ENCODE measurements around the gene FHOD3.

The FHOD3 gene

DNA sequence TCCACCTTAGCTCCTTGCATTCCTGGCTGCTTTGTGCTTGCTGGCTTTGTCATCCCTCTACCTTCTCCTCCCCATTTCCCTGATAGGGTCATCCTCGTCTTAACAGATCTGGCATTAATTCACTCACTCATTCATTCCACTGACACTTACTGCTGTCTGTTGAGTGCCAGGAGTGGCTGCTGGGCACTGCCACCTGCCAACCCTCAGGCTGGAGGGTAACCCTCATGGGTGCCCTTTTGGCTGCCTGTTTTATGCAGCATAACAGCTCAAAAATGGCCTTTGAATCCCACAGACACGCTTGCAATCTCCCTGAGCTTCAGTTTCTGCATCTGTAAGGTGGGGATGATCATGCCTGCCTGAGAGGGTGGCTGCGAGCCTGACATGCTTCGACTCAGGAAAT is 25.2 kb downstream of the FHOD3 start:
- DNase-seq (ENCODE audit: low read depth), result no peak

DNA sequence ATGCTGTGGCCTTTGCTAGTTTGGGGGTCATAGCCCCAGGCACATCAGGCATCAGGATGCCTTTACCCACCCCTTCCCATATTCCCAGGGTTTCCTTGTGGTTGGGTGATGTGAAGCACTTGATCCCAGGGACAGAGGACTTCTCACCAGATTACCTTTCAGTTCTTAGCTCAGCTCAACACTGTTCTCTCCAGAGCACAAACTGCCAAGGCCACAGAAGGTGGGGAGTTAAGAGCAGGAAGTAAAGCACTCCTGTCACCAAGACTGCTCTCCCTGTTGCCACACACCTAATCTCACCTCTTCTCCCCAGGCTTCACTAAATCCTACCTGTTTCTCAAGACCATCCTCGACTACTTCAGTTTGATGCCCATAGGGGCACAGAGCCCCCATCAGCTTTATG is 25.9 kb downstream of the FHOD3 start:
- DNase-seq (ENCODE audit: low read depth), result no peak

- no peak for DNase-seq (ENCODE audit: low read depth)
Measured at GRCh38 chr18:36325846-36326245, 28.3 kb downstream of the FHOD3 start.

DNA sequence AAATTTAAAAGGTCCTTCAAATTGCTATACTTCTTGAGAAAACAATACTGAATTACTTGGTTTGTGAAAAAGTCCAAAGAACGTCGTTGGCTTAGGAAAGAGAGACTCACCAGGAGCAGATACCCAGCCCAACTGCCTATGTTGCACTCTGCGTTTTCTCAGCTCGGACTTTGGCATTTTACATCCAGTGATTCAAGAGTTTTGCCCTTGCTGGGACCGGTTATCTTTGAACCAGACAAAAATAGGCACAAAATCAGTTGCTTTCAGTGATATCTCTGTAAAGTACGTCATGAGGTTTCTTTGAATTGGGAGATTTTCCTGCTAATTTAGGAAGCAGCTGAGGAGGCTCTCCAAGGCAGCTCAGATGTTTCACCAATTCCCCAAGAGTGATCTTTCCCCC is 29.3 kb downstream of the FHOD3 start:
- no peak for DNase-seq (ENCODE audit: low read depth)

DNA sequence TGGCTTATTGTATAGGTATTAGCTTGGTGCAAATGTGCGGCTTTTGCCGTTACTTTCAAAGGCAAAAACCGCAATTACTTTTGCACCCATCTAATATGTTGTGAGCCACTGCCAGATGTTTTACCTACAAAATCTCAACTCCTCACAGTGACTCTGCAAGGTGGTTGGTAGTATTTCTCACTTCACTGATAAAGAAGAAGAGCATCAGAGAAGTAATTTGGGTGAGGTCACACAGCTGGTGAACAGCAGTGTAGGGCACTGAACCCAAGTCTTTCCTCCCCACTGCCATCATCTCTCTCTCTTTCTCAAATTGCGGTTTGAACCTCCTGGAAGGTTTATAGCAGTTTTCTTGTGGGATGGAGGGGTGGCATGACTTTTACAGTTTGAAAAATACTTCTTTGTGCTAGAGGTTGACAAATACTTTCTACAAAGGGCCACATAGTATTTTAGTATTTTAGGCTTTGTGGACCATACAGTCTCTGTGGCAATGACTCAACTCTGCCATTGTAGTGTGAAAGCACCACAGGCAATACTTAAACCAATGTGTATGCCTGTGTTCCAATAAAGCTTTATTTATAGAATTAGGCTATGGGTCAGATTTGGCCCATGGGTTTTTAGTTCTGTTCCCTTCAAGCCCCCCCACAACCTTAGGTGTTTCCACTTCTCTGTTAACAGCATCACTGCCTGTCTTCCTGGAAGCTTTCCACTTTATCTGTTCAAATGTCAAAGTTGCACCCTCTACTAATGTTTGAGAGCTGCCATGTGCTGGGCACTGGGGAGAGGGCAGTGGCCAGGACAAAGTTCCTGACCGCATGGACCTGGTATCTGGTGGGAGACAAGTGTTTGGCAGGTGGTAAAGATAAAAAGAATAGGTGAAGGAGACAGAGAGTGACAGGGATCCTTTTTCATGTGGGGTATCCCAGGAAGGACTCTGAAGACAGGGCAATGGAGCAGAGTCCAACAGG is 30.1 kb downstream of the FHOD3 start:
- no peak for DNase-seq (ENCODE audit: low read depth)

GRCh38 chr18:36328385-36328858 is 30.9 kb downstream of the FHOD3 start:
- DNase-seq (ENCODE audit: low read depth), result no peak

DNA sequence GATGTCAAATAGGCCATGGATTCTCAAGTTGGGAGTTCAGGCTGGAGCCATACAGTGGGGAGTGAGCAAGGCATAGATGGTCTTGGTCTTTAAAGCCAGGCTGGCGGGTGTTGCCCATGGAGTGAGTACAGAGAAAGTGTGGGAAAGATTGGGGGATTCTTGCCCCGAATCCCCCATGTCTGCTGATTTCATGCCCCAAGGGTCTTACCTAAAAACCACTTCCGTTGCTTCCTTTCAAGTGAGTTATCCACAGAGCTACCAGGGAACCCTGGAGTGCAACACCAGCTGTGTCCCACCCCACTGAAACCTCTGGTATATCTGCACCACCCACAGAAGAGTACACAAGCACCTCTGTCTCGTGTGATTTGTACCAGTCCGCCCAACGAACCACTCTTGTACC is 31.4 kb downstream of the FHOD3 start:
- DNase-seq (ENCODE audit: low read depth), result no peak

- no peak for DNase-seq (ENCODE audit: low read depth)
Measured at GRCh38 chr18:36329684-36330434, 32.3 kb downstream of the FHOD3 start.

DNA sequence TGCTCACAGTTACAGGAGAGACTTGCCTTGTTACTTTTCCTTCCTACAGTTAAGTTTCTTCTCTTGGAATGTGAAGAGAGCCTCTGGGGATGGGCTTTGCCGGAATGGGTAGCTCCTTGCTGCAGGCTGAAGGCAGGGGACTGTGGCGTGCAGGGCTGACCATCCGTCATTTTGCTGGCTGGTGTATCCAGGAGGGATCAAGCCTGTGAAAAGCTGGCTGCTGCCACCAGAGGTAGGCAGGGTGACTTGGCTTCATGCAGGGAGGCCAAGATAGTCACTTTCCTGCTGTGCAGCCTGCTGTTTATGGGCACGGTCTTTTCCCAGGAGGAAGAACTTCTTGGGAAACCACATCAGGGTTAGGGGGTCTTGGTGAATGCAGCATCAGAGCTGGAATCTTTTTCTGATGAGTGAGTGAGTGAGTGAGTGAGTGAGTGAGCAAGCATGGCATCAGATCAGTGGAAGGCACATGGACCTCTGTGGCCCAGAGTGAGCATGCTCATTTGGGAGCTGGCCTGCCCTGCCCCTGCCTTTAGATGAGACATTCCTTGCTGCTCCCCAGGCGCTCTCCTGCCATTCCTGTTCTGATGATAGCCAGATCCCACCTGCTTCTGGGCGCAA is 33.0 kb downstream of the FHOD3 start:
- no peak for DNase-seq (ENCODE audit: low read depth)

- DNase-seq (ENCODE audit: low read depth), result no peak
Measured at GRCh38 chr18:36331521-36331971, 34.0 kb downstream of the FHOD3 start.

GRCh38 chr18:36333414-36333813 is 35.9 kb downstream of the FHOD3 start:
- peak; percentile 77 for DNase-seq (ENCODE audit: low read depth)

GRCh38 chr18:36334798-36335197 is 37.3 kb downstream of the FHOD3 start:
- DNase-seq (ENCODE audit: low read depth), result no peak

DNA sequence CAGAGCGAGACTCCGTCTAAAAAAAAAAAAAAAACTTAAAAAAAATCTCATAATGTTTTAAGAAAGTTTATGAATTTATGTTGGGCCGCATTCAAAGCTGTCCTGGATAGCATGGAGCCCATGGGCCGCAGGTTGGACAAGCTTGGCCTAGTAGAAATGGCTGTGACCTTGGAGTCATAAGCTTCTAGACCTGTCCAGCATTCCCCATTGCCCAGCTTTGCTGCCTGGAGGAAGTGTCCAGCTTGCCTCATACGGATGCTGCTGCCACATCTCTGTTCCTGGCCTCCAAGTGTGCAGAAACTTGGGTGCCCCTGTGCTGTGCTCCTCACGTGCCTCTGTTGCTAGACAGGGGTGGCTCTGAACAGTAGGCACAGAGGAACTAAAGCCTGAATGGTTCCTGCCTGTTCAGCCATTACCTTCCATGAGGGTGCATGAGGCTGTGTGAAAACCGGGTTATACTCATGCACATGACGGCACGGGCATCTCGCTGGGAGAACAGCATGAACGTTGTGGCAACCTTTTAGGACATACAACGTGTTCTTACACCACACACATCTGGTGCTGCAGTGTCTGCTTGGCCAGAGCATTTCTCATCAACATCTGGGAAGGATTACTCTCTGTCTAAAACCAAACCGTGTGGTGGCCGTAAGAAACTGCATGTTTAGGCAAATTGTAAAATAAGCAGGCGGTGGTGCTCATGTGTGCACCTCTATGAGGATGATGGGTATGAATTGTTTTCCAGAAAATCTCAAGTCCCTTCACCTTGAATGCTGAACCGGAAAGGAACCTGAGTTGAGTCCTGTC is 38.2 kb downstream of the FHOD3 start:
- DNase-seq (ENCODE audit: low read depth), result no peak

GRCh38 chr18:36337679-36338402 is 40.3 kb downstream of the FHOD3 start:
- no peak for DNase-seq (ENCODE audit: low read depth)

- DNase-seq (ENCODE audit: low read depth), result no peak
Measured at GRCh38 chr18:36338403-36338933, 41.0 kb downstream of the FHOD3 start.

DNA sequence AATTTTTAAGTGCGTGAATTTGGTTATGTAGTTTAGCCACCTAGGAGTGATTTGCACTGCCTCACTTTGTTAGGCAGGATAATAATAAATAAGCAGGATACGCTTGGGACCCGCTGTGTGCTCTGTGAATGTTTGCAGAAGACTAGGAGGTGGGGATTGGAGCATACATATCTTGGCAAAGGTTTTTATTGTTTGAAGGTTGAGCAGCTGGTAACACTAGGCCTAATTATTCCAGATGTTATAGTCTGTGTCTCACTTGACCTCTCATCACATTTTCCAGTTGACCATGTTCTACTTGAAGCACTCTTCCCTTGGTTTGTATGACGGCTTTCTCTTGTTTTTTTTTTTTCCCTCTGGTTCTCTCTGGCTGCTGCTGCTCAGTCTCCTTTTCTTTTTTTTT is 42.7 kb downstream of the FHOD3 start:
- no peak for DNase-seq (ENCODE audit: low read depth)

GRCh38 chr18:36341944-36342343 is 44.4 kb downstream of the FHOD3 start:
- no peak for DNase-seq (ENCODE audit: low read depth)

- DNase-seq (ENCODE audit: low read depth), result no peak
Measured at GRCh38 chr18:36348331-36348730, 50.8 kb downstream of the FHOD3 start.

DNA sequence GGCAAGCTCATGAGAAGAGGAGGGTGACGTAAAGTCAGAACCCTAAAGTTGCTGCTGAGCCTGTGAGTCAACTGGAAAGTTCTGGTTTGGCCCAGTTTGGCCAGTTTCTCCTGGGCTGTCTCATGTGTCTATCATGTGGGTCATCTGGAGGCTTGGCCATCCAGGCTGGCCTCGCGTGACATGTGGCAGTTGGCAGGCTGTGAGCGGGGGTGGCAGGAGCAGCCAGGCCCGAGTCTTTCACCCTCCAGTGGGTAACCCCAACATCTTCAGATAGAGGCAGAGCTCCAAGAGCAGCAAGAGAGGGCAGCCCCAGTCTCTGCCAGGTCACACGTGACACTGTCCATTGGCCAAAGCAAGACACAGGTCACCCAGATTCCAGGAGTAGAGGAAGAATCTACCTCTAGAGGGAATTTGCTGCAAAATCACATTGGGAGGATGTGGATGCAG is 51.5 kb downstream of the FHOD3 start:
- no peak for DNase-seq (ENCODE audit: low read depth)

GRCh38 chr18:36349552-36349951 is 52.0 kb downstream of the FHOD3 start:
- DNase-seq (ENCODE audit: low read depth), result peak; percentile 43

DNA sequence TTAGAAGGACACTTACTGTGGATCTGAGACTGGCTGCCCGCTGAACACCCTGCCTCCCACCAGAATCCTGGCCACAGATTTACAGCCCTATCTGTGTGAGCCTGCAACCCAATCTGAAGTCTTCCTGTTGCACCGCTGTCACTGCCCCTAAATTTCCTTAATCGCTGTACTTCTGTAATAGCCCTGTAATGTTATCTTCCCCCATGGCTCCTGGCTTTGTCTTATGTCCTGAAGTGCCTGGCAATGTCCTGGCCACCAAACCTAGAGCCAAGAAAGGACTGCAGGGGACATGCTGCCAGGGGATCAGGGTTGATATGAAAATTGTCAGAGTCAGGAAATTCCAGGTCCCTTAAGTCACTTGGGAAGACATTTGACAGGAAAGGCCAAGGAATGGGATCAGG is 52.7 kb downstream of the FHOD3 start:
- DNase-seq (ENCODE audit: low read depth), result no peak
